SKM-1 (cell line): ENCODE results near the gene NFASC.

Source experiments
- DNase-seq: peaks from one replicate; lab custom pipeline; 2025; ENCODE audit not compliant: unreplicated experiment; lab: John Stamatoyannopoulos, UW

The NFASC gene

GRCh38 chr1:204958317-204959307, 88.0 kb downstream of the NFASC start:
- no peak for DNase-seq

GRCh38 chr1:204959374-204959773, 88.7 kb downstream of the NFASC start:
- no peak for DNase-seq

GRCh38 chr1:204959836-204960235, 89.2 kb downstream of the NFASC start:
- DNase-seq: no peak

- DNase-seq: no peak
Observed at GRCh38 chr1:204960306-204961125, 89.9 kb downstream of the NFASC start.

GRCh38 chr1:204961765-204962419, 91.2 kb downstream of the NFASC start:
- no peak for DNase-seq

- no peak for DNase-seq
Observed at GRCh38 chr1:204962742-204963632, 92.3 kb downstream of the NFASC start.

GRCh38 chr1:204967451-204967850, 96.8 kb downstream of the NFASC start:
- DNase-seq: no peak

GRCh38 chr1:204968135-204968534, 97.5 kb downstream of the NFASC start:
- DNase-seq: no peak

GRCh38 chr1:204968951-204969350, 98.3 kb downstream of the NFASC start:
- no peak for DNase-seq

- DNase-seq: peak; percentile 66
Observed at GRCh38 chr1:204970937-204971336, 100.3 kb downstream of the NFASC start.

GRCh38 chr1:204971517-204972336, 101.1 kb downstream of the NFASC start:
- DNase-seq: peak; percentile 51

GRCh38 chr1:204972426-204972825, 101.8 kb downstream of the NFASC start:
- no peak for DNase-seq

- no peak for DNase-seq
Observed at GRCh38 chr1:204973449-204973848, 102.8 kb downstream of the NFASC start.

- DNase-seq: no peak
Observed at GRCh38 chr1:204974327-204974726, 103.7 kb downstream of the NFASC start.

- no peak for DNase-seq
Observed at GRCh38 chr1:204975021-204975420, 104.4 kb downstream of the NFASC start.

- peak; percentile 69 for DNase-seq
Observed at GRCh38 chr1:204975568-204976235, 105.0 kb downstream of the NFASC start.

GRCh38 chr1:204976646-204977045, 106.0 kb downstream of the NFASC start:
- DNase-seq: no peak

GRCh38 chr1:204977318-204977717, 106.7 kb downstream of the NFASC start:
- no peak for DNase-seq

- no peak for DNase-seq
Observed at GRCh38 chr1:204978782-204979181, 108.1 kb downstream of the NFASC start.
